Caco-2 (cell line): ENCODE data around the gene BPGM. TPM values are rescaled to one million over a fixed set of nuclear protein-coding genes. Genes with fewer than 3 reads are reported as not detected.
"Not testable (repeated sequence)": the region's sequence is repeated elsewhere in the genome, so short reads cannot be mapped to it uniquely, and the experiment has no call there.

Experiments
- BruUV-seq: library from RNA; stranded (reverse); fragments of 400-500 nt; replicated peaks from 2 replicates; lab custom pipeline; 2021; lab: Mats Ljungman, UMichigan
- CTCF ChIA-PET: fragments of 300-600 bp; sonication (Branson Sonifier 250); formaldehyde crosslinking; loops from one replicate; lab custom pipeline; 2022; ENCODE audit warnings: antibody characterized with exemption; lab: Charles Lee
- POLR2A ChIA-PET: fragments of 300-600 bp; sonication (Branson Sonifier 250); formaldehyde crosslinking; loops from one replicate; lab custom pipeline; 2022; ENCODE audit warnings: antibody characterized with exemption; lab: Charles Lee
- DNase-seq, 2 experiments: peaks; one replicate each; pipeline versions ENCODE4 v3.0.0 to v3.0.0-alpha.2; 2020 to 2022
- H3K27me3 ChIP-seq: replicated peaks from 2 replicates; pipeline ENCODE4 v1.6.0; 2011; ENCODE audit warnings: low read length; ENCODE audit not compliant: control insufficient read depth, insufficient read depth
- H3K36me3 ChIP-seq: 2 replicates; pipeline ENCODE4 v1.5.1; 2011; ENCODE audit warnings: low read length; ENCODE audit not compliant: control insufficient read depth, insufficient read depth
- H3K4me1 ChIP-seq: fragments of 250-450 bp; sonication (Bioruptor Pico); 2 replicates; pipeline ENCODE4 v1.5.1; 2020; ENCODE audit warnings: mild to moderate bottlenecking
- H3K4me3 ChIP-seq: 2 replicates; pipeline ENCODE4 v1.5.1; 2011; ENCODE audit warnings: low read depth, mild to moderate bottlenecking, control low read depth, low read length
- H3K9me3 ChIP-seq: fragments of 250-450 bp; sonication (Bioruptor Pico); 2 replicates; pipeline ENCODE4 v1.5.1; 2020; ENCODE audit warnings: mild to moderate bottlenecking, moderate library complexity
- H3K27ac Mint-ChIP-seq: one replicate; pipeline ENCODE4 v1.8.0; 2022; ENCODE audit warnings: mixed read lengths; ENCODE audit not compliant: unreplicated experiment
- H3K27me3 Mint-ChIP-seq: one replicate; pipeline ENCODE4 v1.8.0; 2022; ENCODE audit warnings: mixed read lengths; ENCODE audit not compliant: insufficient read depth, unreplicated experiment
- H3K36me3 Mint-ChIP-seq: one replicate; pipeline ENCODE4 v1.8.0; 2022; ENCODE audit warnings: mild to moderate bottlenecking, mixed read lengths; ENCODE audit not compliant: insufficient read depth, unreplicated experiment
- H3K4me1 Mint-ChIP-seq: one replicate; pipeline ENCODE4 v1.8.0; 2022; ENCODE audit warnings: low read depth, mixed read lengths; ENCODE audit not compliant: unreplicated experiment
- H3K4me3 Mint-ChIP-seq: one replicate; pipeline ENCODE4 v1.8.0; 2022; ENCODE audit warnings: mild to moderate bottlenecking, moderate library complexity, mixed read lengths; ENCODE audit not compliant: unreplicated experiment
- H3K9me3 Mint-ChIP-seq: one replicate; pipeline ENCODE4 v1.8.0; 2022; ENCODE audit warnings: mixed read lengths; ENCODE audit not compliant: unreplicated experiment
- CTCF ChIP-seq, 2 experiments: fragments of 200-600 bp in 1 of 2; IDR thresholded peaks; 1 replicate in 1 of 2; 2 replicates in 1 of 2; pipeline versions ENCODE4 v1.5.1 to v1.8.0; 2011 to 2022; ENCODE audit warnings: antibody characterized with exemption in 1 of 2, control low read depth in 1 of 2, inconsistent platforms in 1 of 2, low read depth in 1 of 2, low read length in 1 of 2, mild to moderate bottlenecking in 1 of 2, moderate library complexity in 1 of 2; ENCODE audit not compliant: insufficient read depth in 1 of 2, severe bottlenecking in 1 of 2, unreplicated experiment in 1 of 2
- intact Hi-C: fragments of 100-400 bp; cut with micrococcal nuclease; formaldehyde crosslinking; loops from one replicate; pipeline ENCODE4 v1.10.0; 2022; ENCODE audit not compliant: unreplicated experiment
- total RNA-seq: library from RNA; stranded (reverse); gene quantifications from 2 replicates; pipeline ENCODE4 v1.2.3, GENCODE V29; 2022

The BPGM gene
- total RNA-seq, 1 experiment from 2014 or later, result 8.1 TPM

GRCh38 chr7:134685250-134685649, 38.6 kb downstream of the BPGM start:
- no peaks in the 10 kb centered on the region for H3K9me3 Mint-ChIP-seq
- no peaks in the 10 kb centered on the region for H3K36me3 Mint-ChIP-seq
- H3K27me3 Mint-ChIP-seq, result no peaks in the 10 kb centered on the region
- intact Hi-C loops, result loop anchor here (10.0 kb wide), 2 partner anchors 590 to 650 kb away; no protein-coding TSS in a partner anchor
- no peaks in the 10 kb centered on the region for H3K9me3 ChIP-seq
- peaks cover 22% of the 10 kb centered on the region for H3K4me1 Mint-ChIP-seq
- H3K27me3 ChIP-seq, result no peaks in the 10 kb centered on the region
- peaks cover 8% of the 10 kb centered on the region for H3K4me1 ChIP-seq
- no peak for DNase-seq
- H3K4me3 Mint-ChIP-seq, result no peak overlapping the region
- no peaks in the 10 kb centered on the region for H3K36me3 ChIP-seq
- ChIA-PET POLR2A (no interaction called here), CTCF (no interaction called here)
- no peak overlapping the region for H3K4me3 ChIP-seq
- no TSS peak for BruUV-seq
- no peak for TF ChIP-seq CTCF (IDR thresholded peaks at IDR 0.05; ENCODE audit: insufficient read depth in 1 of 2, low read depth in 1 of 2, low read length in 1 of 2, severe bottlenecking in 1 of 2, unreplicated experiment in 1 of 2)
- H3K27ac Mint-ChIP-seq, result no peak overlapping the region

- peak in 1 of 2 experiments; percentile 27 for TF ChIP-seq CTCF (IDR thresholded peaks at IDR 0.05; ENCODE audit: insufficient read depth in 1 of 2, low read depth in 1 of 2, low read length in 1 of 2, severe bottlenecking in 1 of 2, unreplicated experiment in 1 of 2)
- intact Hi-C loops, result loop anchor here (2.0 to 10.0 kb wide), 3 partner anchors 158 to 648 kb away; no protein-coding TSS in a partner anchor
- Mint-ChIP-seq H3K9me3 (no peaks in the 10 kb centered on the region), H3K4me1 (peaks cover 38% of the 10 kb centered on the region), H3K36me3 (no peaks in the 10 kb centered on the region), H3K27me3 (no peaks in the 10 kb centered on the region), H3K4me3 (no peak overlapping the region), H3K27ac (no peak overlapping the region)
- Histone ChIP-seq H3K36me3 (no peaks in the 10 kb centered on the region), H3K4me3 (no peak overlapping the region), H3K9me3 (no peaks in the 10 kb centered on the region), H3K4me1 (peaks cover 15% of the 10 kb centered on the region), H3K27me3 (no peaks in the 10 kb centered on the region)
- POLR2A ChIA-PET, result no interaction called here
- no peak for DNase-seq
- BruUV-seq, result no TSS peak
- CTCF ChIA-PET, result interaction anchor here (0.8 to 1.5 kb wide), 3 partner anchors 46 to 300 kb away, joined by 3 to 8 read pairs (median 3); partner anchors contain the start of gene AGBL3
These were observed 40.1 kb downstream of the BPGM start for GRCh38 chr7:134686786-134687185.

- ChIA-PET POLR2A (interaction anchor here (1.8 kb wide), 1 partner anchor 252 kb away, joined by 5 read pairs; no protein-coding TSS in a partner anchor), CTCF (interaction anchor here (0.6 to 1.9 kb wide), 9 partner anchors 11 to 253 kb away, joined by 3 to 15 read pairs (median 4); partner anchors contain the start of gene CALD1)
- not testable (repeated sequence) for H3K27me3 Mint-ChIP-seq, H3K4me3 ChIP-seq, DNase-seq, H3K9me3 Mint-ChIP-seq, H3K9me3 ChIP-seq, H3K36me3 ChIP-seq, H3K27ac Mint-ChIP-seq, H3K4me3 Mint-ChIP-seq, H3K27me3 ChIP-seq, H3K36me3 Mint-ChIP-seq, BruUV-seq
- intact Hi-C loops, result loop anchor here (10.0 kb wide), 2 partner anchors 585 to 645 kb away; no protein-coding TSS in a partner anchor
- H3K4me1 Mint-ChIP-seq, result peaks cover 30% of the 10 kb centered on the region
- H3K4me1 ChIP-seq, result peaks cover 12% of the 10 kb centered on the region
These were observed 42.9 kb downstream of the BPGM start for GRCh38 chr7:134689550-134689949.
